PC-9 (cell line): Measurements from ENCODE around the gene TRIM44. TPM values are rescaled to one million over a fixed set of nuclear protein-coding genes. Genes with fewer than 3 reads are reported as not detected.

Experiments
- BruUV-seq: library from RNA; stranded (reverse); fragments of 400-500 nt; replicated peaks from 2 replicates; lab custom pipeline; 2021; lab: Mats Ljungman, UMichigan
- CTCF ChIA-PET: fragments of 300-600 bp; sonication (Branson Sonifier 250); formaldehyde crosslinking; loops from one replicate; lab custom pipeline; 2022; ENCODE audit warnings: antibody characterized with exemption; lab: Charles Lee
- POLR2A ChIA-PET: fragments of 300-600 bp; sonication (Branson Sonifier 250); formaldehyde crosslinking; loops from one replicate; lab custom pipeline; 2022; ENCODE audit warnings: antibody characterized with exemption; ENCODE audit not compliant: unreplicated experiment; lab: Charles Lee
- DNase-seq, 2 experiments: peaks; one replicate each; pipeline versions ENCODE4 v3.0.0 to v3.0.0-alpha.2; 2015 to 2022; ENCODE audit warnings: mixed read lengths in 1 of 2
- H2AFZ ChIP-seq: fragments of 200-600 bp; sonication (generic); 2 replicates; pipeline ENCODE4 v1.8.1; 2017; ENCODE audit warnings: antibody characterized with exemption
- H3F3A ChIP-seq: fragments of 200-600 bp; sonication (generic); 2 replicates; pipeline ENCODE4 v1.8.1; 2017; ENCODE audit warnings: antibody characterized with exemption, mild to moderate bottlenecking, low read depth; ENCODE audit not compliant: insufficient read depth
- H3K27ac ChIP-seq: fragments of 200-600 bp; sonication (generic); 2 replicates; pipeline ENCODE4 v1.6.1; 2016; ENCODE audit warnings: mixed run types
- H3K27me3 ChIP-seq: fragments of 200-600 bp; sonication (generic); 2 replicates; pipeline ENCODE4 v1.6.1; 2016; ENCODE audit warnings: low read depth, mixed run types; ENCODE audit not compliant: insufficient read depth
- H3K36me3 ChIP-seq: fragments of 200-600 bp; sonication (generic); 2 replicates; pipeline ENCODE4 v1.6.1; 2016; ENCODE audit warnings: low read depth, mixed run types
- H3K4me1 ChIP-seq: fragments of 200-600 bp; sonication (generic); replicated peaks from 2 replicates; pipeline ENCODE4 v1.6.1; 2016; ENCODE audit warnings: mixed run types; ENCODE audit not compliant: insufficient read depth
- H3K4me2 ChIP-seq: fragments of 200-600 bp; sonication (generic); 2 replicates; pipeline ENCODE4 v1.6.1; 2017; ENCODE audit warnings: mixed run types
- H3K4me3 ChIP-seq: fragments of 200-600 bp; sonication (generic); 2 replicates; pipeline ENCODE4 v1.6.1; 2016; ENCODE audit warnings: mixed run types
- H3K79me2 ChIP-seq: fragments of 200-600 bp; sonication (generic); 2 replicates; pipeline ENCODE4 v1.6.1; 2017; ENCODE audit warnings: low read depth, mixed run types
- H3K9me2 ChIP-seq: fragments of 200-600 bp; sonication (generic); 2 replicates; pipeline ENCODE4 v1.8.1; 2017; ENCODE audit warnings: mild to moderate bottlenecking; ENCODE audit not compliant: insufficient read depth
- H3K9me3 ChIP-seq: fragments of 200-600 bp; sonication (generic); 2 replicates; pipeline ENCODE4 v1.8.1; 2016; ENCODE audit warnings: low read depth; ENCODE audit not compliant: insufficient read depth
- H4K20me1 ChIP-seq: fragments of 200-600 bp; sonication (generic); 2 replicates; pipeline ENCODE4 v1.8.1; 2017; ENCODE audit not compliant: insufficient read depth
- CTCF ChIP-seq: fragments of 200-600 bp; sonication (generic); conservative IDR thresholded peaks from 2 replicates; pipeline ENCODE4 v1.6.1; 2017; ENCODE audit warnings: mixed run types, antibody characterized with exemption, mild to moderate bottlenecking, moderate library complexity
- EZH2 ChIP-seq: fragments of 200-600 bp; sonication (generic); IDR thresholded peaks from 2 replicates; pipeline ENCODE4 v1.8.0; 2017; ENCODE audit warnings: antibody characterized with exemption, low read depth
- intact Hi-C: fragments of 100-400 bp; cut with micrococcal nuclease; formaldehyde crosslinking; loops from one replicate; pipeline ENCODE4 v1.10.0; 2022; ENCODE audit not compliant: unreplicated experiment
- total RNA-seq: library from RNA; stranded (reverse); gene quantifications from 2 replicates; pipeline ENCODE4 v1.2.3, GENCODE V29; 2021

TRIM44 gene
- total RNA-seq, 1 experiment from 2014 or later, result 100 TPM

- CTCF ChIA-PET, result no interaction called here
- no peaks in the 10 kb centered on the region for H3K9me3 ChIP-seq
- no peak overlapping the region for H3K27ac ChIP-seq
- H3F3A ChIP-seq, result no peaks in the 10 kb centered on the region
- no peaks in the 10 kb centered on the region for H3K79me2 ChIP-seq
- BruUV-seq, result no TSS peak
- H3K4me1 ChIP-seq, result peaks cover 15% of the 10 kb centered on the region
- no peaks in the 10 kb centered on the region for H4K20me1 ChIP-seq
- DNase-seq, result peak; percentile 51 to 76
- H3K4me3 ChIP-seq, result no peak overlapping the region
- H3K36me3 ChIP-seq, result no peaks in the 10 kb centered on the region
- TF ChIP-seq CTCF (no peak), EZH2 (no peak)
- H3K27me3 ChIP-seq, result no peaks in the 10 kb centered on the region
- H2AFZ ChIP-seq, result no peak overlapping the region
- intact Hi-C loops, result no loop called here
- H3K9me2 ChIP-seq, result no peaks in the 10 kb centered on the region
- no peak overlapping the region for H3K4me2 ChIP-seq
- POLR2A ChIA-PET, result interaction anchor here (0.6 kb wide), 1 partner anchor 21 kb away, joined by 5 read pairs; no protein-coding TSS in a partner anchor
These were observed 22.9 kb upstream of the TRIM44 start for GRCh38 chr11:35639591-35640179.

- POLR2A ChIA-PET, result no interaction called here
These were observed 21.2 kb upstream of the TRIM44 start for GRCh38 chr11:35641171-35641897.

GRCh38 chr11:35641964-35642363, 20.6 kb upstream of the TRIM44 start:
- H3K79me2 ChIP-seq, result no peaks in the 10 kb centered on the region
- no peak overlapping the region for H3K27ac ChIP-seq
- H3K4me2 ChIP-seq, result no peak overlapping the region
- TF ChIP-seq CTCF (no peak), EZH2 (no peak)
- H3K9me3 ChIP-seq, result no peaks in the 10 kb centered on the region
- no peaks in the 10 kb centered on the region for H3K9me2 ChIP-seq
- H4K20me1 ChIP-seq, result no peaks in the 10 kb centered on the region
- CTCF ChIA-PET, result no interaction called here
- no TSS peak for BruUV-seq
- POLR2A ChIA-PET, result no interaction called here
- peaks cover 15% of the 10 kb centered on the region for H3K4me1 ChIP-seq
- no peaks in the 10 kb centered on the region for H3F3A ChIP-seq
- no peak overlapping the region for H3K4me3 ChIP-seq
- intact Hi-C loops, result no loop called here
- H3K36me3 ChIP-seq, result no peaks in the 10 kb centered on the region
- no peak overlapping the region for H2AFZ ChIP-seq
- no peaks in the 10 kb centered on the region for H3K27me3 ChIP-seq
- DNase-seq, result no peak

More at GRCh38 chr11:35641171-35641897, 21.2 kb upstream of the TRIM44 start:
- H3K79me2 ChIP-seq, result no peaks in the 10 kb centered on the region
- CTCF ChIA-PET, result no interaction called here
- H3K27ac ChIP-seq, result no peak overlapping the region
- no peak overlapping the region for H2AFZ ChIP-seq
- no peaks in the 10 kb centered on the region for H3F3A ChIP-seq
- no peaks in the 10 kb centered on the region for H3K36me3 ChIP-seq
- DNase-seq, result no peak
- H3K4me1 ChIP-seq, result peaks cover 15% of the 10 kb centered on the region
- no peaks in the 10 kb centered on the region for H3K9me2 ChIP-seq
- no peaks in the 10 kb centered on the region for H4K20me1 ChIP-seq
- H3K27me3 ChIP-seq, result no peaks in the 10 kb centered on the region
- no peak overlapping the region for H3K4me3 ChIP-seq
- no peaks in the 10 kb centered on the region for H3K9me3 ChIP-seq
- TF ChIP-seq EZH2 (no peak), CTCF (no peak)
- H3K4me2 ChIP-seq, result no peak overlapping the region
- no TSS peak for BruUV-seq
- intact Hi-C loops, result no loop called here
